Adrenal gland (tissue), 5 donors: ENCODE data around the gene TMPRSS4.

ENCODE experiments used
- CTCF ChIP-seq, 6 experiments: fragments of 450-650 bp in 4 of 6; fragments of 200-600 bp in 2 of 6; sonication (generic) in 1 of 6; IDR thresholded peaks; 1 replicate in 5 of 6; 2 replicates in 1 of 6; pipeline versions ENCODE4 v1.5.1 to v1.8.0; 2016 to 2021; ENCODE audit warnings: antibody characterized with exemption in 6 of 6, mild to moderate bottlenecking in 2 of 6, moderate library complexity in 1 of 6
- POLR2A ChIP-seq, 2 donors: fragments of 450-650 bp; IDR thresholded peaks; one replicate each; pipeline ENCODE4 v1.6.1; 2017; ENCODE audit warnings: antibody characterized with exemption in 2 of 2, mild to moderate bottlenecking in 2 of 2, moderate library complexity in 1 of 2
- donor health status: DM: no; HTN: no; CAD: no.

GRCh38 chr11:118167253-118167652 is 90.4 kb downstream of the TMPRSS4 start:
- TF ChIP-seq CTCF (IDR thresholded peaks at IDR 0.05): no peak
- no peak for TF ChIP-seq POLR2A (IDR thresholded peaks at IDR 0.05)
